MCF 10A (cell line): ENCODE results near the gene BGN. TPM values are rescaled to one million over a fixed set of nuclear protein-coding genes. Genes with fewer than 3 reads are reported as not detected.

Experiments
- BruUV-seq: library from RNA; stranded (reverse); fragments of 400-500 nt; replicated peaks from 2 replicates; lab custom pipeline; 2021; lab: Mats Ljungman, UMichigan
- CTCF ChIA-PET: fragments of 300-600 bp; sonication (Branson Sonifier 250); formaldehyde crosslinking; extraction: SDS; loops from one replicate; lab custom pipeline; 2021; ENCODE audit warnings: antibody characterized with exemption, inconsistent platforms; lab: Yijun Ruan, JAX
- POLR2A ChIA-PET: fragments of 300-600, 350-650 bp; sonication (Branson Sonifier 250); formaldehyde crosslinking; extraction: SDS; loops from one replicate; lab custom pipeline; 2020; ENCODE audit warnings: antibody characterized with exemption, inconsistent platforms; lab: Yijun Ruan, JAX
- DNase-seq: peaks from one replicate; pipeline ENCODE4 v3.0.0-alpha.2; 2018; ENCODE audit not compliant: unreplicated experiment
- H3K27ac Mint-ChIP-seq: one replicate; pipeline ENCODE4 v1.8.0; 2022; ENCODE audit warnings: mild to moderate bottlenecking, low read depth, mixed read lengths; ENCODE audit not compliant: unreplicated experiment
- H3K27me3 Mint-ChIP-seq: one replicate; pipeline ENCODE4 v1.8.0; 2022; ENCODE audit warnings: mixed read lengths; ENCODE audit not compliant: insufficient read depth, unreplicated experiment
- H3K36me3 Mint-ChIP-seq: one replicate; pipeline ENCODE4 v1.8.0; 2022; ENCODE audit warnings: mild to moderate bottlenecking, moderate library complexity, mixed read lengths; ENCODE audit not compliant: insufficient read depth, unreplicated experiment
- H3K4me1 Mint-ChIP-seq: one replicate; pipeline ENCODE4 v1.8.0; 2022; ENCODE audit warnings: mixed read lengths; ENCODE audit not compliant: insufficient read depth, unreplicated experiment
- H3K4me3 Mint-ChIP-seq: one replicate; pipeline ENCODE4 v1.8.0; 2022; ENCODE audit warnings: mild to moderate bottlenecking, moderate library complexity, mixed read lengths; ENCODE audit not compliant: unreplicated experiment
- H3K9me3 Mint-ChIP-seq: one replicate; pipeline ENCODE4 v1.8.0; 2022; ENCODE audit warnings: mixed read lengths; ENCODE audit not compliant: unreplicated experiment
- CTCF ChIP-seq: fragments of 200-600 bp; IDR thresholded peaks from one replicate; pipeline ENCODE4 v1.8.0; 2022; ENCODE audit warnings: antibody characterized with exemption, mild to moderate bottlenecking; ENCODE audit not compliant: unreplicated experiment
- intact Hi-C: fragments of 100-400 bp; cut with micrococcal nuclease; formaldehyde crosslinking; loops from 2 replicates; pipeline ENCODE4 v1.14.1; 2022
- total RNA-seq: library from RNA; stranded (reverse); gene quantifications from 2 replicates; pipeline ENCODE4 v1.2.3, GENCODE V29; 2022

The BGN gene
- total RNA-seq, 1 experiment from 2014 or later, result 1.3 TPM

GRCh38 chrX:153499876-153500275 is 5.1 kb downstream of the BGN start:
- POLR2A ChIA-PET, result no interaction called here
- BruUV-seq, result no TSS peak
- Mint-ChIP-seq H3K4me3 (no peak overlapping the region), H3K4me1 (peaks cover 6% of the 10 kb centered on the region), H3K27ac (no peak overlapping the region), H3K27me3 (no peaks in the 10 kb centered on the region), H3K36me3 (no peaks in the 10 kb centered on the region), H3K9me3 (peaks cover 8% of the 10 kb centered on the region)
- CTCF ChIA-PET, result interaction anchor here (0.8 kb wide), 1 partner anchor 9 kb away, joined by 3 read pairs; no protein-coding TSS in a partner anchor
- DNase-seq, result no peak
- no peak for TF ChIP-seq CTCF
- intact Hi-C loops, result no loop called here

GRCh38 chrX:153500676-153501280 is 6.0 kb downstream of the BGN start:
- TF ChIP-seq CTCF, result no peak
- CTCF ChIA-PET, result no interaction called here
- BruUV-seq, result no TSS peak
- peaks cover 8% of the 10 kb centered on the region for H3K9me3 Mint-ChIP-seq
- no peak overlapping the region for H3K27ac Mint-ChIP-seq
- DNase-seq, result no peak
- H3K36me3 Mint-ChIP-seq, result no peaks in the 10 kb centered on the region
- POLR2A ChIA-PET, result no interaction called here
- H3K27me3 Mint-ChIP-seq, result no peaks in the 10 kb centered on the region
- intact Hi-C loops, result no loop called here
- no peak overlapping the region for H3K4me3 Mint-ChIP-seq
- H3K4me1 Mint-ChIP-seq, result no peaks in the 10 kb centered on the region

GRCh38 chrX:153501530-153501929 is 6.8 kb downstream of the BGN start:
- BruUV-seq, result no TSS peak
- peaks cover 8% of the 10 kb centered on the region for H3K9me3 Mint-ChIP-seq
- H3K4me3 Mint-ChIP-seq, result no peak overlapping the region
- no peaks in the 10 kb centered on the region for H3K27me3 Mint-ChIP-seq
- H3K4me1 Mint-ChIP-seq, result no peaks in the 10 kb centered on the region
- ChIA-PET CTCF (interaction anchor here (1.0 kb wide), 1 partner anchor 9 kb away, joined by 3 read pairs; no protein-coding TSS in a partner anchor), POLR2A (no interaction called here)
- intact Hi-C loops, result no loop called here
- TF ChIP-seq CTCF, result no peak
- no peak for DNase-seq
- H3K36me3 Mint-ChIP-seq, result no peaks in the 10 kb centered on the region
- no peak overlapping the region for H3K27ac Mint-ChIP-seq

GRCh38 chrX:153502131-153502530 is 7.4 kb downstream of the BGN start:
- Mint-ChIP-seq H3K9me3 (peaks cover 8% of the 10 kb centered on the region), H3K36me3 (no peaks in the 10 kb centered on the region), H3K27me3 (no peaks in the 10 kb centered on the region), H3K27ac (no peak overlapping the region), H3K4me3 (no peak overlapping the region), H3K4me1 (no peaks in the 10 kb centered on the region)
- DNase-seq, result no peak
- no TSS peak for BruUV-seq
- intact Hi-C loops, result no loop called here
- POLR2A ChIA-PET, result no interaction called here
- no peak for TF ChIP-seq CTCF
- CTCF ChIA-PET, result interaction anchor here (1.0 kb wide), 1 partner anchor 9 kb away, joined by 3 read pairs; no protein-coding TSS in a partner anchor
